Effector memory CD4-positive, alpha-beta T cell (primary cell): ENCODE results near the gene SEMA4C.

Experiments used
- DNase-seq, 3 donors: peaks; one replicate each; pipeline ENCODE4 v3.0.0-alpha.2; 2020
- H3K27ac ChIP-seq: 2 replicates; pipeline ENCODE4 v1.7.0; 2013; ENCODE audit warnings: mild to moderate bottlenecking, low read length, moderate library complexity; ENCODE audit not compliant: insufficient read depth, poor library complexity, severe bottlenecking
- H3K27me3 ChIP-seq: replicated peaks from 2 replicates; pipeline ENCODE4 v1.7.0; 2013; ENCODE audit warnings: mild to moderate bottlenecking, low read length; ENCODE audit not compliant: insufficient read depth, control insufficient read depth, poor library complexity, severe bottlenecking
- H3K36me3 ChIP-seq: 2 replicates; pipeline ENCODE4 v1.7.0; 2013; ENCODE audit warnings: mild to moderate bottlenecking, low read length, moderate library complexity; ENCODE audit not compliant: control insufficient read depth, insufficient read depth
- H3K4me1 ChIP-seq: 2 replicates; pipeline ENCODE4 v1.7.0; 2013; ENCODE audit warnings: low read length, mild to moderate bottlenecking; ENCODE audit not compliant: control insufficient read depth, insufficient read depth, poor library complexity, severe bottlenecking
- H3K4me3 ChIP-seq: 2 replicates; pipeline ENCODE4 v1.7.0; 2013; ENCODE audit warnings: low read length, low read depth, mild to moderate bottlenecking; ENCODE audit not compliant: insufficient read depth, poor library complexity, severe bottlenecking
- H3K9me3 ChIP-seq: 2 replicates; pipeline ENCODE4 v1.7.0; 2013; ENCODE audit warnings: mild to moderate bottlenecking, low read length, moderate library complexity; ENCODE audit not compliant: control insufficient read depth

The SEMA4C gene

GRCh38 chr2:96819876-96820511 lies 49.9 kb downstream of the SEMA4C start:
- no peak overlapping the region for H3K27ac ChIP-seq
- no peaks in the 10 kb centered on the region for H3K27me3 ChIP-seq
- no peaks in the 10 kb centered on the region for H3K9me3 ChIP-seq
- H3K4me1 ChIP-seq = peaks cover 45% of the 10 kb centered on the region
- no peak for DNase-seq
- H3K4me3 ChIP-seq = no peak overlapping the region
- peaks cover 17% of the 10 kb centered on the region for H3K36me3 ChIP-seq

- Histone ChIP-seq H3K27ac (no peak overlapping the region), H3K4me1 (peaks cover 45% of the 10 kb centered on the region), H3K9me3 (no peaks in the 10 kb centered on the region), H3K36me3 (peaks cover 10% of the 10 kb centered on the region), H3K27me3 (no peaks in the 10 kb centered on the region), H3K4me3 (no peak overlapping the region)
- DNase-seq = no peak
These were observed 50.6 kb downstream of the SEMA4C start for GRCh38 chr2:96819128-96819875.

DNA sequence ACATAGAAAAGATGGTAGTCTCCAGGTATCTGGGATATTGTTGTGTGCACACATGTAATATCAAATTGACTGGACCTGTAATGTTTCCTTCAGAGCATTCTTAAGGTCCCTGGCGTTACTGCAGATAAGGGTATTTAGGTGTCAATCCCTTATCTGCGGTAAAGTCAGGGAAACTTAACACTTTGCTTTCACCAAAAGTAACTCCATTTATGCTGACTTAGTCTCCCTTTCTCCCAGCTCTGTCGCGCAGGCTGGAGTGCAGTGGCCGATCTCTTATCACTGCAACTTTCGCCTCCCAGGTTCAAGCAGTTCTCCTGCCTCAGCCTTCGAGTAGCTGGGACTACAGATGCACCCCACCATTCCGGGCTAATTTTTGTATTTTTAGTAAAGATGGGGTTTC lies 52.0 kb downstream of the SEMA4C start:
- H3K4me1 ChIP-seq = peaks cover 45% of the 10 kb centered on the region
- no peaks in the 10 kb centered on the region for H3K9me3 ChIP-seq
- no peak for DNase-seq
- no peaks in the 10 kb centered on the region for H3K27me3 ChIP-seq
- H3K27ac ChIP-seq = no peak overlapping the region
- H3K4me3 ChIP-seq = peak overlapping the region; percentile 56
- H3K36me3 ChIP-seq = peaks cover under 1% of the 10 kb centered on the region

GRCh38 chr2:96816836-96817702 lies 52.8 kb downstream of the SEMA4C start:
- no peaks in the 10 kb centered on the region for H3K36me3 ChIP-seq
- DNase-seq = no peak
- no peak overlapping the region for H3K27ac ChIP-seq
- peak overlapping the region; percentile 56 for H3K4me3 ChIP-seq
- H3K4me1 ChIP-seq = peaks cover 45% of the 10 kb centered on the region
- no peaks in the 10 kb centered on the region for H3K27me3 ChIP-seq
- H3K9me3 ChIP-seq = no peaks in the 10 kb centered on the region

DNA sequence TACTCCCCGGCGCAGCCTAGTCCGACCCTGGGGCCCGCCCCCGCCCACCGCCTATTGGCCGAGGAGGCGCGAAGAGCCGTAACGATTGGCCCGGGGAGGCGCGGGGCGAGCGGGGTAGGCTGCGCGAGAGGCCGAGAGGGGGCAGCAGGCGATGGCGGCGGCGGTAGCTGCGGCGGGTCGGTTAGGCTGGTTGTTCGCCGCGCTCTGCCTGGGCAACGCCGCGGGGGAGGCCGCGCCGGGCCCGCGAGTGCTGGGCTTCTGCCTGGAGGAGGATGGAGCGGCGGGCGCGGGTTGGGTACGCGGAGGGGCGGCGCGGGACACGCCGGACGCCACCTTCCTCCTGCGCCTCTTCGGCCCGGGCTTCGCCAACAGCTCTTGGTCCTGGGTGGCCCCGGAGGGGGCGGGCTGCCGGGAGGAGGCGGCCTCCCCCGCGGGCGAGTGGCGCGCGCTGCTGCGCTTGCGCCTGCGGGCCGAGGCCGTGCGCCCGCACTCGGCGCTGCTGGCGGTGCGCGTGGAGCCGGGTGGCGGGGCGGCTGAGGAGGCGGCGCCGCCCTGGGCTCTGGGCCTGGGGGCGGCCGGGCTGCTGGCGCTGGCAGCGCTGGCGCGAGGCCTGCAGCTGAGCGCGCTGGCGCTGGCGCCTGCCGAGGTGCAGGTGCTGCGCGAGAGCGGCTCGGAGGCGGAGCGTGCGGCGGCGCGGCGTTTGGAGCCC lies 53.6 kb downstream of the SEMA4C start, which contains the start of gene CNNM3:
Gene CNNM3 (plus strand): TSS at position 142 of the 709 bp plus-strand sequence. CDS start 10 bp downstream, at position 152.
- peak; percentile 91 to 92 (median 92) for DNase-seq
- H3K27me3 ChIP-seq = no peaks in the 10 kb centered on the region
- H3K36me3 ChIP-seq = no peaks in the 10 kb centered on the region
- H3K27ac ChIP-seq = peak within 1 kb of the TSS; percentile 72
- H3K4me1 ChIP-seq = peaks cover 42% of the 10 kb centered on the region
- H3K9me3 ChIP-seq = no peaks in the 10 kb centered on the region
- peak within 1 kb of the TSS; percentile 74 for H3K4me3 ChIP-seq

GRCh38 chr2:96815326-96816126 lies 54.4 kb downstream of the SEMA4C start:
- Histone ChIP-seq H3K27ac (peak overlapping the region; percentile 72), H3K9me3 (no peaks in the 10 kb centered on the region), H3K4me1 (peaks cover 35% of the 10 kb centered on the region), H3K4me3 (peak overlapping the region; percentile 74), H3K27me3 (no peaks in the 10 kb centered on the region), H3K36me3 (peaks cover 5% of the 10 kb centered on the region)
- DNase-seq = peak in 1 of 3 donors; percentile 8

GRCh38 chr2:96813656-96814055 lies 56.2 kb downstream of the SEMA4C start:
- DNase-seq = no peak
- no peak overlapping the region for H3K4me3 ChIP-seq
- no peak overlapping the region for H3K27ac ChIP-seq
- H3K27me3 ChIP-seq = no peaks in the 10 kb centered on the region
- H3K4me1 ChIP-seq = peaks cover 16% of the 10 kb centered on the region
- H3K36me3 ChIP-seq = peaks cover 9% of the 10 kb centered on the region
- H3K9me3 ChIP-seq = no peaks in the 10 kb centered on the region

- no peak for DNase-seq
- Histone ChIP-seq H3K27me3 (no peaks in the 10 kb centered on the region), H3K9me3 (no peaks in the 10 kb centered on the region), H3K4me3 (no peak overlapping the region), H3K4me1 (peaks cover 9% of the 10 kb centered on the region), H3K36me3 (peaks cover 9% of the 10 kb centered on the region), H3K27ac (no peak overlapping the region)
These were observed 58.0 kb downstream of the SEMA4C start for GRCh38 chr2:96811917-96812316.

DNA sequence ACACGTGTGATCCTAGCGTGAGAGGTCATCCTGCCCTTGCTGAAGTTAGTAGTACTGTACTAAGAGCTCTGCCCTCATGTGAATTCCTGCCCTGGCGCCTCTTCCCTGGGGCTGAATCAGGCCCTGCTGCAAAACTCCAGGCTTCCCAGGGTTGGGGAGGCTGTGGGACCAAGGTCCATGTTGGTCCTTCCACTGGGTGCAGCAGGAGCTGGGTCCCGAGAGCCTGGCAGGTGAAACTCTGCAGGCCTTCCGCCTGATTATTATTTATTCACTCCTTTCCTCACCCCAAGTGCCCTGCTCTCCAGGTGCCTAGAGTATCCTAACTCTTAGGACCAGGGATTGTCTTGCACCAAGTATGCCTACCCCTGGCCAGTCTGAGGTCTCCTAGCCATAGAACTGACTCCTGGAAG lies 59.1 kb downstream of the SEMA4C start:
- H3K4me3 ChIP-seq = no peak overlapping the region
- DNase-seq = no peak
- peaks cover 12% of the 10 kb centered on the region for H3K4me1 ChIP-seq
- H3K27ac ChIP-seq = no peak overlapping the region
- H3K27me3 ChIP-seq = no peaks in the 10 kb centered on the region
- H3K9me3 ChIP-seq = no peaks in the 10 kb centered on the region
- H3K36me3 ChIP-seq = peaks cover 9% of the 10 kb centered on the region
